Trophoblast cell (in vitro differentiated cells and primary cell): ENCODE data around the gene LUM.

Experiments used
- DNase-seq, 2 donors: peaks; one replicate each; pipeline ENCODE4 v3.0.0-alpha.2; 2016
- H2AFZ ChIP-seq: 2 replicates; pipeline ENCODE4 v1.6.1; 2013; ENCODE audit warnings: low read length, moderate library complexity, mild to moderate bottlenecking; ENCODE audit not compliant: insufficient read depth, poor library complexity
- H2AK5ac ChIP-seq: 2 replicates; pipeline ENCODE4 v1.6.1; 2013; ENCODE audit warnings: mild to moderate bottlenecking, low read length
- H2BK120ac ChIP-seq: 2 replicates; pipeline ENCODE4 v1.6.1; 2013; ENCODE audit warnings: low read length, mild to moderate bottlenecking, moderate library complexity; ENCODE audit not compliant: insufficient read depth, poor library complexity
- H2BK12ac ChIP-seq: 2 replicates; pipeline ENCODE4 v1.6.1; 2013; ENCODE audit warnings: mild to moderate bottlenecking, low read length, moderate library complexity
- H2BK5ac ChIP-seq: 2 replicates; pipeline ENCODE4 v1.6.1; 2013; ENCODE audit warnings: low read length, low read depth, moderate library complexity, mild to moderate bottlenecking; ENCODE audit not compliant: poor library complexity
- H3K14ac ChIP-seq: 2 replicates; pipeline ENCODE4 v1.6.1; 2013; ENCODE audit warnings: mild to moderate bottlenecking, low read length
- H3K18ac ChIP-seq: 2 replicates; pipeline ENCODE4 v1.6.1; 2013; ENCODE audit warnings: mild to moderate bottlenecking, low read length
- H3K23ac ChIP-seq: 2 replicates; pipeline ENCODE4 v1.6.1; 2013; ENCODE audit warnings: low read length
- H3K27ac ChIP-seq: 2 replicates; pipeline ENCODE4 v1.5.1; 2013; ENCODE audit warnings: low read depth, mild to moderate bottlenecking, inconsistent platforms, low read length, moderate library complexity
- H3K27me3 ChIP-seq: 2 replicates; pipeline ENCODE4 v1.6.1; 2013; ENCODE audit warnings: inconsistent platforms, mild to moderate bottlenecking, low read length, moderate library complexity; ENCODE audit not compliant: insufficient read depth
- H3K36me3 ChIP-seq, 2 experiments: 1 replicate in 1 of 2; 2 replicates in 1 of 2; pipeline ENCODE4 v1.6.1; 2013; ENCODE audit warnings: low read length in 2 of 2, mild to moderate bottlenecking in 2 of 2, moderate library complexity in 1 of 2; ENCODE audit not compliant: insufficient read depth in 2 of 2, control insufficient read depth in 1 of 2
- H3K4ac ChIP-seq: 2 replicates; pipeline ENCODE4 v1.6.1; 2013; ENCODE audit warnings: low read depth, mild to moderate bottlenecking, low read length, moderate library complexity
- H3K4me1 ChIP-seq, 2 experiments: 1 replicate in 1 of 2; 2 replicates in 1 of 2; pipeline ENCODE4 v1.6.1; 2013; ENCODE audit warnings: low read length in 2 of 2, mild to moderate bottlenecking in 2 of 2, moderate library complexity in 1 of 2; ENCODE audit not compliant: insufficient read depth in 2 of 2, control insufficient read depth in 1 of 2
- H3K4me2 ChIP-seq: 2 replicates; pipeline ENCODE4 v1.6.1; 2013; ENCODE audit warnings: inconsistent platforms, mild to moderate bottlenecking, low read length, moderate library complexity
- H3K4me3 ChIP-seq: 2 replicates; pipeline ENCODE4 v1.5.1; 2013; ENCODE audit warnings: mild to moderate bottlenecking, low read depth, low read length, inconsistent platforms
- H3K79me1 ChIP-seq: one replicate; pipeline ENCODE4 v1.6.1; 2013; ENCODE audit warnings: low read length
- H3K79me2 ChIP-seq: 2 replicates; pipeline ENCODE4 v1.6.1; 2013; ENCODE audit warnings: low read length, mild to moderate bottlenecking; ENCODE audit not compliant: control insufficient read depth, insufficient read depth, poor library complexity
- H3K9ac ChIP-seq: 2 replicates; pipeline ENCODE4 v1.6.1; 2013; ENCODE audit warnings: mild to moderate bottlenecking, low read length
- H3K9me3 ChIP-seq: 2 replicates; pipeline ENCODE4 v1.6.1; 2013; ENCODE audit warnings: low read depth, mild to moderate bottlenecking, control low read depth, inconsistent platforms, low read length; ENCODE audit not compliant: insufficient read depth
- H4K12ac ChIP-seq: 2 replicates; pipeline ENCODE4 v1.6.1; 2013; ENCODE audit warnings: low read depth, mild to moderate bottlenecking, low read length, moderate library complexity
- H4K8ac ChIP-seq: 2 replicates; pipeline ENCODE4 v1.6.1; 2013; ENCODE audit warnings: low read depth, mild to moderate bottlenecking, low read length, moderate library complexity
- H4K91ac ChIP-seq: one replicate; pipeline ENCODE4 v1.6.1; 2013; ENCODE audit warnings: low read depth, mild to moderate bottlenecking, low read length, moderate library complexity
- WGBS: extraction: QIAGEN DNeasy Blood & Tissue Kit; methylation state at CpG from one replicate; pipeline ENCODE4 v1.1.7; 2013; ENCODE audit warnings: missing lambda C conversion rate; ENCODE audit not compliant: insufficient read length, insufficient coverage; ENCODE audit errors: extremely low coverage; 5-methylcytosine and 5-hydroxymethylcytosine counted together

Gene LUM

DNA sequence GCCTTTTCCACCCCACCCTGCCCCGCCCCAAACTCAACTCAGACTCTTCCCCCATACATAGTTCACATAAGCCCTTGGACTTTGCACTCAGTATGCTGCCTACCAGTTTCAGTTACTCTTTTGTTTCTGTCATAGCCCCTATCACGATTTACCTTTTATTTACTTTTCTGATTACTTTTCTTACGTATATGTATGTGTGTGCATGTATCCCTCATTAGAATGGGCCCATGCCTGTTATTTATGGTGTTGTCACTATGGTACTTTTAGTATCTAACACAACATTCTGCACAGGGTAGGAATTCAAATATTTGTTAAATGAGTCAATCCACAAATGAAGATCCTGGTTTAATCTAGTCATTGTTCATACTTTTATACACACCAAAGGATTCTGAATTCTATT, 16.5 kb upstream of the LUM start:
- no peak overlapping the region for H2AK5ac ChIP-seq
- no CpG with 5 or more reads among the region's 3 CpGs for WGBS
- no peak overlapping the region for H3K4me2 ChIP-seq

DNA sequence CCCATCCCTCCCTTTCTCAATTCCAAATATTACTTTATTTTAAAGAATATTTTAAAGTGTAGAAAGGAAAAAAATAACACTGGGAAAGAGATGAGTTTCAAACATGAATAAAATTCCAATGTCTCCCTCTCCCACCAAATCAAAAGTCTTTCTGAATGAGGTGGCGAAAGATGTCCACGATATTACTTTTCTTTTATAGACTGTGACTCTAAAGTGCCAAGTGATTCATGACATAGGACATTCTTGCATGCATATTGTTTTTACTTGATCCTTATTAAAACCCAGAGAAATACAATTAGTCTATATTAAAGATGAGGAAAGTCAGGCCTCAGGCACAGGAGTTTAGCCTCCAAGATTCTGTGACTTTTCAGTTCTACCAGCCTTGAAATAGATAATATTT, 16.0 kb upstream of the LUM start:
- no peak overlapping the region for H3K9ac ChIP-seq
- no peaks in the 10 kb centered on the region for H3K9me3 ChIP-seq
- no peak overlapping the region for H2AFZ ChIP-seq
- no peak overlapping the region for H3K4ac ChIP-seq
- H4K8ac ChIP-seq: no peak overlapping the region
- H3K4me1 ChIP-seq: no peaks in the 10 kb centered on the region
- WGBS: no CpG with 5 or more reads among the region's 2 CpGs
- no peaks in the 10 kb centered on the region for H3K79me2 ChIP-seq
- H3K18ac ChIP-seq: no peak overlapping the region
- no peak overlapping the region for H3K4me2 ChIP-seq
- no peak for DNase-seq
- no peak overlapping the region for H2BK120ac ChIP-seq
- H2BK5ac ChIP-seq: no peak overlapping the region
- H3K79me1 ChIP-seq: no peaks in the 10 kb centered on the region
- no peak overlapping the region for H2AK5ac ChIP-seq
- no peak overlapping the region for H4K12ac ChIP-seq
- no peak overlapping the region for H4K91ac ChIP-seq
- no peak overlapping the region for H2BK12ac ChIP-seq
- no peaks in the 10 kb centered on the region for H3K27me3 ChIP-seq
- no peak overlapping the region for H3K23ac ChIP-seq
- H3K14ac ChIP-seq: no peak overlapping the region
- no peak overlapping the region for H3K4me3 ChIP-seq
- H3K36me3 ChIP-seq: no peaks in the 10 kb centered on the region
- no peak overlapping the region for H3K27ac ChIP-seq

More for the DNA sequence above, 16.5 kb upstream of the LUM start:
- H3K79me2 ChIP-seq: no peaks in the 10 kb centered on the region
- no peaks in the 10 kb centered on the region for H3K36me3 ChIP-seq
- no peaks in the 10 kb centered on the region for H3K9me3 ChIP-seq
- H2BK12ac ChIP-seq: no peak overlapping the region
- no peak overlapping the region for H3K14ac ChIP-seq
- no peak overlapping the region for H2BK120ac ChIP-seq
- peak in 1 of 2 donors; percentile 33 for DNase-seq
- H3K4me1 ChIP-seq: no peaks in the 10 kb centered on the region
- H3K79me1 ChIP-seq: no peaks in the 10 kb centered on the region
- H4K91ac ChIP-seq: no peak overlapping the region
- no peak overlapping the region for H2AFZ ChIP-seq
- no peak overlapping the region for H3K27ac ChIP-seq
- H4K12ac ChIP-seq: no peak overlapping the region
- H3K23ac ChIP-seq: no peak overlapping the region
- H2BK5ac ChIP-seq: no peak overlapping the region
- no peak overlapping the region for H3K9ac ChIP-seq
- no peaks in the 10 kb centered on the region for H3K27me3 ChIP-seq
- H3K18ac ChIP-seq: no peak overlapping the region
- H4K8ac ChIP-seq: no peak overlapping the region
- no peak overlapping the region for H3K4me3 ChIP-seq
- H3K4ac ChIP-seq: no peak overlapping the region

DNA sequence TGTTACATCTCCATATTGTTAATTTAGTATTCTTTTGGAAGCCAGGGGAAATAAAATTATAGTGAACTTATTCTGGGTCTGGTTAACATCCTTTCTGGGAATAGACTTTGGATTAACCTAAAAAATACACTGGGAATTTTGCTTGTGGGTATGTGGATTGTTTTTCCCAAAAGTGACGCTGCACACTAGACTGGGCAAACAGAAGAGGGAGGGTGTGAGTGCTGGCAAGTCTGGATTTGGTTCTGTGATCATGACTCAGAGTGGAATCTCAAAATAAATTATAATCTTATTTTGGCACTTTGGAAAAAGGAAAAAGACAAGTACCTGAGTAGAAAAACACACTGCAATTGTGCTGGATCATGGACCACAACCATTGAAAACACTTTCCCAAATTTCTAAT, 15.2 kb upstream of the LUM start:
- H3K27ac ChIP-seq: no peak overlapping the region
- H2BK5ac ChIP-seq: no peak overlapping the region
- no peak overlapping the region for H2AFZ ChIP-seq
- H3K14ac ChIP-seq: no peak overlapping the region
- no peak overlapping the region for H4K91ac ChIP-seq
- no peak overlapping the region for H3K4me3 ChIP-seq
- no peaks in the 10 kb centered on the region for H3K79me2 ChIP-seq
- H3K4me1 ChIP-seq: no peaks in the 10 kb centered on the region
- no peak overlapping the region for H3K4ac ChIP-seq
- H2BK120ac ChIP-seq: no peak overlapping the region
- no peak overlapping the region for H4K12ac ChIP-seq
- no peaks in the 10 kb centered on the region for H3K36me3 ChIP-seq
- H3K27me3 ChIP-seq: no peaks in the 10 kb centered on the region
- H2BK12ac ChIP-seq: no peak overlapping the region
- H2AK5ac ChIP-seq: no peak overlapping the region
- H4K8ac ChIP-seq: no peak overlapping the region
- WGBS: no CpG with 5 or more reads among the region's 1 CpG
- H3K23ac ChIP-seq: no peak overlapping the region
- H3K79me1 ChIP-seq: no peaks in the 10 kb centered on the region
- H3K18ac ChIP-seq: no peak overlapping the region
- no peaks in the 10 kb centered on the region for H3K9me3 ChIP-seq
- no peak overlapping the region for H3K4me2 ChIP-seq
- no peak overlapping the region for H3K9ac ChIP-seq
- no peak for DNase-seq

DNA sequence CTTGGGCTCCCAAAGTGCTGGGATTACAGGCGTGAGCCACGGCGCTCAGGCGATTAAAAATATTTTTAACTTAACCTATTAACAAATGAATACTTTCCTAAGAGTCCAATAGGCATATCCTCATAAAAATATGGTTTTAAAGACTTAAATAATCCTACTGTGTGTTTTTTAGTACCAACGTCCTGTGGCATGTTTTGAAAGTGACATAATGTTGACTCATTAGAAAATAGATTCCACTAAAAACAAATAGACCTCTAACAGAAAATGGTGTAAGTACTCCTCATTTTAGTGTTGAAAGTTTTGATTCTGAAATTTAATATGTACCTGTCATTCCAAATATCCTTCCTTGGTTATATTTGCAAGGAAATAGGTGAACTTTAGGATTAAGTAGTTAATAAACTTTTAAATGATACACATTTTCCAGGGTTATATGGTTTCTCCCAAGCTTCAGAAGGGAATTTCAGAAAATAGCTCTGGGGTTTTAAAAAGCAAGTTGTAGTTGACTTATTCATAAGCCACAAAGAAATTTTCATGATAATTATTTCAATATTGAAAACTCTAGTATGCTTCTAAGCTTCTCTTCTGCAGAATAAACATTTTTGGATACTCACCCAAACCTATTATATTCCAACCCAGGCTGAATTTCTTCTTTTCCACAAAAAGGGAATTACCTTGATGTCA, 12.1 kb upstream of the LUM start:
- H3K9ac ChIP-seq: no peak overlapping the region
- H2BK5ac ChIP-seq: no peak overlapping the region
- H2BK120ac ChIP-seq: no peak overlapping the region
- no peak overlapping the region for H4K8ac ChIP-seq
- no peak overlapping the region for H3K14ac ChIP-seq
- H3K4me1 ChIP-seq: peaks cover 0 to 6% of the 10 kb centered on the region in 2 experiments
- H2BK12ac ChIP-seq: no peak overlapping the region
- no peak overlapping the region for H3K4me2 ChIP-seq
- no peak overlapping the region for H4K91ac ChIP-seq
- no peak overlapping the region for H2AK5ac ChIP-seq
- peaks cover 3% of the 10 kb centered on the region for H3K79me1 ChIP-seq
- whole genome bisulfite sequencing: no CpG with 5 or more reads among the region's 5 CpGs
- H3K79me2 ChIP-seq: no peaks in the 10 kb centered on the region
- H3K27ac ChIP-seq: no peak overlapping the region
- H3K27me3 ChIP-seq: no peaks in the 10 kb centered on the region
- no peaks in the 10 kb centered on the region for H3K36me3 ChIP-seq
- no peak overlapping the region for H3K4me3 ChIP-seq
- no peak overlapping the region for H4K12ac ChIP-seq
- no peak overlapping the region for H2AFZ ChIP-seq
- no peak for DNase-seq
- H3K9me3 ChIP-seq: no peaks in the 10 kb centered on the region
- H3K18ac ChIP-seq: no peak overlapping the region
- H3K23ac ChIP-seq: no peak overlapping the region
- no peak overlapping the region for H3K4ac ChIP-seq
